ENCODE results near the gene CDK11B. TPM values are rescaled to one million over a fixed set of nuclear protein-coding genes. Genes with fewer than 3 reads are reported as not detected.

CDK11B gene
- total and polyA plus RNA-seq, 2 of the 8 experiments (the other 6 are each of a cell fraction or from before 2014, with no cell fraction given) = 11.1 to 31.9 TPM

GRCh38 chr1:1606232-1606631 lies 52.6 kb downstream of the CDK11B start:
- CTCF ChIA-PET (ENCODE audit: partially characterized antibody) = interaction anchor here (0.6 kb wide), 1 partner anchor 24 kb away, joined by 5 read pairs; no protein-coding TSS in a partner anchor
- Histone ChIP-seq H2BK120ac (replicated peaks; ENCODE audit: low read depth, low read length) (no peak overlapping the region), H3K23me2 (ENCODE audit: low read depth, low read length) (no peaks in the 10 kb centered on the region), H3K18ac (ENCODE audit: extremely low read depth, low read length) (no peak overlapping the region), H4K20me1 (replicated peaks in 1 of 2; ENCODE audit: control insufficient read depth in 1 of 2, insufficient read depth in 2 of 2, low read length in 2 of 2) (peaks cover 0 to 2% of the 10 kb centered on the region in 2 experiments), H3K14ac (ENCODE audit: insufficient read length) (no peak overlapping the region), H3K79me2 (ENCODE audit: control insufficient read depth in 1 of 2, insufficient read depth in 2 of 2, low read length in 2 of 2) (no peaks in the 10 kb centered on the region), H3K4me2 (ENCODE audit: insufficient read depth in 1 of 2, low read depth in 2 of 2, low read length in 2 of 2) (no peak overlapping the region), H3K4ac (replicated peaks; ENCODE audit: insufficient read length, low read depth, low read length) (no peak overlapping the region), H2BK15ac (ENCODE audit: low read length) (no peak overlapping the region), H4K5ac (ENCODE audit: insufficient read length, low read depth, low read length) (no peak overlapping the region), H3K36me3 (ENCODE audit: control insufficient read depth in 2 of 4, insufficient read depth in 4 of 4, low read length in 3 of 4) (no peaks in the 10 kb centered on the region), H2BK5ac (ENCODE audit: low read depth, low read length) (no peak overlapping the region), H2AK5ac (ENCODE audit: low read depth, low read length) (no peak overlapping the region), H2BK20ac (ENCODE audit: low read length) (no peak overlapping the region), H2AFZ (ENCODE audit: low read length) (no peak overlapping the region), H3K27ac (ENCODE audit: low read depth, low read length) (no peak overlapping the region), H4K91ac (replicated peaks; ENCODE audit: insufficient read length, low read length) (no peak overlapping the region), H3K9me3 (ENCODE audit: insufficient read depth in 2 of 2, low read depth in 1 of 2, low read length in 1 of 2) (no peaks in the 10 kb centered on the region), H3K27me3 (replicated peaks in 1 of 4; ENCODE audit: control insufficient read depth in 3 of 4, extremely low read depth in 1 of 4, insufficient read depth in 3 of 4, low read length in 3 of 4) (peaks cover 1 to 9% (median 5%) of the 10 kb centered on the region in 4 experiments; a peak in 6 of 7 replicates), H3K9ac (replicated peaks in 1 of 4; ENCODE audit: extremely low read depth in 1 of 4, low read depth in 3 of 4, low read length in 3 of 4) (no peak overlapping the region), H3K4me1 (replicated peaks in 1 of 4; ENCODE audit: control insufficient read depth in 3 of 4, insufficient read depth in 4 of 4, low read length in 3 of 4) (no peaks in the 10 kb centered on the region), H3K4me3 (ENCODE audit: extremely low read depth in 1 of 4, insufficient read depth in 2 of 4, low read depth in 3 of 4, low read length in 4 of 4) (no peak overlapping the region), H2BK12ac (ENCODE audit: low read depth, low read length) (no peak overlapping the region), H3K56ac (replicated peaks; ENCODE audit: insufficient read length, low read depth, low read length) (no peak overlapping the region), H3K23ac (ENCODE audit: insufficient read length) (no peak overlapping the region), H4K8ac (ENCODE audit: extremely low read depth, insufficient read depth, low read length) (no peak overlapping the region), H3K79me1 (ENCODE audit: low read depth, low read length) (no peaks in the 10 kb centered on the region)
- POLR2A ChIA-PET (ENCODE audit: partially characterized antibody) = no interaction called here
- 60% methylated on average over 1 of the region's 13 CpGs; no CpG with 5 or more reads in 1 of the 2 experiments for WGBS, 2 experiments (ENCODE audit: extremely low coverage in 1 of 2, insufficient coverage in 1 of 2, insufficient read length in 1 of 2, insufficient replicate concordance in 2 of 2, low coverage in 1 of 2, low lambda C conversion rate in 2 of 2, missing lambda C conversion rate in 1 of 2)
- no peak for TF ChIP-seq CBX8 (IDR thresholded peaks at IDR 0.05; ENCODE audit: borderline replicate concordance, low read depth, low read length)
- no peak for TF ChIP-seq CBX5 (IDR thresholded peaks at IDR 0.05; ENCODE audit: low read depth, low read length)
- TF ChIP-seq CHD1 (IDR thresholded peaks at IDR 0.05; ENCODE audit: low read depth, low read length) = no peak
- no peak for TF ChIP-seq NRF1 (IDR thresholded peaks at IDR 0.05; ENCODE audit: low read depth, low read length)
- TF ChIP-seq BCL11A (IDR thresholded peaks at IDR 0.05; ENCODE audit: low read depth in 2 of 2, low read length in 2 of 2) = no peak
- TF ChIP-seq BACH1 (IDR thresholded peaks at IDR 0.05; ENCODE audit: low read length) = no peak
- no peak for TF ChIP-seq ASH2L (IDR thresholded peaks at IDR 0.05; ENCODE audit: low read length)
- FAIRE-seq (no peak), DNase-seq (ENCODE audit: low read depth in 1 of 2, low spot score in 2 of 2) (no peak)
